Measurements from ENCODE around the gene POLR2I.

POLR2I gene

GRCh38 chr19:36139473-36140303 is 25.0 kb upstream of the POLR2I start, which contains the start of gene CAPNS1:
CAPNS1 (plus strand) TSS chr19:36140066; CDS start chr19:36141012, 946 bp downstream.
- TF ChIP-seq CTCF (IDR thresholded peaks at IDR 0.05) = no peak; the same call in 1 of the 2 replicates

- TF ChIP-seq CTCF (IDR thresholded peaks at IDR 0.05) = no peak
Observed at GRCh38 chr19:36139120-36139472, 24.4 kb upstream of the POLR2I start.

GRCh38 chr19:36136964-36137686 is 22.4 kb upstream of the POLR2I start:
- TF ChIP-seq CTCF (IDR thresholded peaks at IDR 0.05) = no peak

- TF ChIP-seq CTCF (IDR thresholded peaks at IDR 0.05) = no peak
Observed at GRCh38 chr19:36128392-36128736, 13.7 kb upstream of the POLR2I start.

- TF ChIP-seq CTCF (IDR thresholded peaks at IDR 0.05) = no peak
Observed at GRCh38 chr19:36125557-36125956, 10.9 kb upstream of the POLR2I start.

GRCh38 chr19:36121486-36122124 is 6.9 kb upstream of the POLR2I start:
- TF ChIP-seq CTCF (IDR thresholded peaks at IDR 0.05) = no peak

- no peak for TF ChIP-seq CTCF (IDR thresholded peaks at IDR 0.05)
Observed at GRCh38 chr19:36120984-36121358, 6.3 kb upstream of the POLR2I start.
